Ascending aorta (tissue), 2 donors: ENCODE results near the gene TCOF1. TPM values are rescaled to one million over a fixed set of nuclear protein-coding genes. Genes with fewer than 3 reads are reported as not detected.

Experiments
- DNase-seq, 2 donors: peaks; one replicate each; pipeline ENCODE4 v3.0.0-alpha.2; 2019; ENCODE audit warnings: low spot score in 2 of 2
- H3K27ac ChIP-seq, 2 donors: fragments of 200-600 bp; sonication (generic); one replicate each; pipeline ENCODE4 v1.5.1; 2016 to 2017; ENCODE audit warnings: mild to moderate bottlenecking in 1 of 2
- H3K27me3 ChIP-seq: fragments of 200-600 bp; sonication (generic); one replicate; pipeline ENCODE4 v1.5.1; 2017
- H3K36me3 ChIP-seq, 2 donors: fragments of 200-600 bp; sonication (generic); one replicate each; pipeline ENCODE4 v1.5.1; 2016
- H3K4me1 ChIP-seq, 2 donors: fragments of 200-600 bp; sonication (generic); one replicate each; pipeline ENCODE4 v1.5.1; 2016 to 2017; ENCODE audit warnings: mild to moderate bottlenecking in 1 of 2
- H3K4me3 ChIP-seq, 2 donors: fragments of 200-600 bp; sonication (generic); one replicate each; pipeline ENCODE4 v1.5.1; 2016 to 2017; ENCODE audit warnings: mild to moderate bottlenecking in 1 of 2
- H3K9me3 ChIP-seq, 2 donors: fragments of 200-600 bp; sonication (generic); one replicate each; pipeline ENCODE4 v1.5.1; 2016
- intact Hi-C: fragments of 100-400 bp; cut with DNase I; formaldehyde crosslinking; loops from one replicate; pipeline ENCODE4 v1.15.1; 2023
- total RNA-seq: library from RNA; depleted of rRNA; stranded (reverse); fragments of >200 nt; gene quantifications from one replicate; pipeline ENCODE4 v1.1.0, GENCODE V29; 2016
- TF ChIP-seq, protein P1 (sequence below), 3 experiments: fragments of 200-600 bp in 2 of 3; fragments of 450-650 bp in 1 of 3; sonication (generic) in 2 of 3; IDR thresholded peaks; one replicate each; pipeline ENCODE4 v1.5.1; 2016 to 2019; ENCODE audit warnings: antibody characterized with exemption in 3 of 3, mild to moderate bottlenecking in 1 of 3, moderate library complexity in 1 of 3

Gene TCOF1
- total RNA-seq, 1 donor from 2014 or later, result 31.4 TPM

DNA sequence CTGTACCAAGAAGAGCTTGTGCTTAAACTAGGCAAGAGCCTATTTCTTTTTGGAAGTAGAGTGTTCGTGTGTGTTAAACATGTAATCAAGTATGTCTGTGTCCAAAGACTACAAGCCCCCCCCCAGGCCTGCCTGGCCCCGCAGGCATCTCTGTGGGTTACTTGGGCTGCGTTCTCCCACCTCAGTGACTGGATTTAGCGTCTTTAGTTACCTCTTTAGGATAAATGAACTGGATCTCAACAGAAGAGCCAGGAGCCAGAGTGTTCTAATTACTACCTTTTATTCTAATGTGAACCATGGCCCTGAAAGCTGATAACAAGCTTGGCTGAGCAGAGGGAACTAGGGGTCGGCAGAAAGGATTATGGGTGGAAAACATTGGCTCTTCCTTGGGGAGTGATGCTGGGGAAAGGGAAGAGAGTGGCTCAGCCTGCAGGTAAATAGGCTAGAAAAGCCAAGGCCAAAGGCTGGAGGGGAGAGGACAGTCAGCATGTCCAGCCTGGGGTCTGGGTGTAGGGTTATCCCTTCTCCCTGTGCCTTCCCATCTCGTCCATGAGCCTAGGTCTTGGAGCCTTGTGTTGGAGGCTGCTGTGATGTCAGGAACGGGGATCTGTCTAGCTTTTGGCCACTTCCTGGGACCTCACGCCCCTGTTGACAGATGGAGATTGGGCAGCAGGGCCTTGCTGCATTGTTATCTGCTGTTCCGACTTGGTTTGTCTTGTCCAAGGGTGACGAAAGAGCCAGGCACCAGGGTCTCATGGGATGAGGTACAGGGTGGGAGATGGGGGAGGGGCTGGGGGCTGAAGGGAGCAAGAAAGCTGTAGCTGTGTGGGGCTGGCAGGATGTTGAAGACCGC is 44.1 kb downstream of the TCOF1 start:
- no peak for DNase-seq
- H3K4me3 ChIP-seq, result no peak overlapping the region
- H3K27ac ChIP-seq, result no peak overlapping the region
- TF ChIP-seq, protein P1, sequence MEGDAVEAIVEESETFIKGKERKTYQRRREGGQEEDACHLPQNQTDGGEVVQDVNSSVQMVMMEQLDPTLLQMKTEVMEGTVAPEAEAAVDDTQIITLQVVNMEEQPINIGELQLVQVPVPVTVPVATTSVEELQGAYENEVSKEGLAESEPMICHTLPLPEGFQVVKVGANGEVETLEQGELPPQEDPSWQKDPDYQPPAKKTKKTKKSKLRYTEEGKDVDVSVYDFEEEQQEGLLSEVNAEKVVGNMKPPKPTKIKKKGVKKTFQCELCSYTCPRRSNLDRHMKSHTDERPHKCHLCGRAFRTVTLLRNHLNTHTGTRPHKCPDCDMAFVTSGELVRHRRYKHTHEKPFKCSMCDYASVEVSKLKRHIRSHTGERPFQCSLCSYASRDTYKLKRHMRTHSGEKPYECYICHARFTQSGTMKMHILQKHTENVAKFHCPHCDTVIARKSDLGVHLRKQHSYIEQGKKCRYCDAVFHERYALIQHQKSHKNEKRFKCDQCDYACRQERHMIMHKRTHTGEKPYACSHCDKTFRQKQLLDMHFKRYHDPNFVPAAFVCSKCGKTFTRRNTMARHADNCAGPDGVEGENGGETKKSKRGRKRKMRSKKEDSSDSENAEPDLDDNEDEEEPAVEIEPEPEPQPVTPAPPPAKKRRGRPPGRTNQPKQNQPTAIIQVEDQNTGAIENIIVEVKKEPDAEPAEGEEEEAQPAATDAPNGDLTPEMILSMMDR (IDR thresholded peaks at IDR 0.05), result no peak
- no peaks in the 10 kb centered on the region for H3K9me3 ChIP-seq
- peaks cover 31 to 59% of the 10 kb centered on the region in 2 donors for H3K36me3 ChIP-seq
- intact Hi-C loops, result no loop called here
- no peaks in the 10 kb centered on the region for H3K27me3 ChIP-seq
- H3K4me1 ChIP-seq, result no peaks in the 10 kb centered on the region

DNA sequence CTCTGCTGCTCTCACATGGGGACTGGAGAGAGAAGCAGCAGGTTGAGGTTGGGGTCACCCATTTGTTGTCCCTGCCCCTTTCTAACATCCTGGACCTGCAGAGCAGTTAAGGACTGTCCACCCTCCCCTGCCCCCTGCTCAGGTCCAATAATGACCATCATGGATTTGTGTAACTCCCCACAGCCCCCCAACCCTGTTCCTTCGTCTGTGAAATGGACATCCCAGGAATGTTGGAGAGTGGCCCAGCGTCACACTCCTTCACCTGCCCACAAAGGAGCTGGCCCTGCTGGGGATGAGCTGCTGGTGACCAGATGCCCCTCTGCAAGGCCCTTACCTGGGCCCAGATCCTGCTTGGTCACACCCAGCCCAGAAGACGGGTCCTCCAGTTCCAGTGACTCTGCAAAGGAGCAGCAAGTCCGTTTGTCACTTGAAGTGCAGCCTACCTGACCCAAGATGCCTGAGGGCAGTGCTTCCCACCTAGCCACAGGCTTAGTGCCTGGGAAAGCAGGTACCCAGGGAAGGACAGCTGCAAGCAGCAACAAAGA is 44.8 kb downstream of the TCOF1 start:
- Histone ChIP-seq H3K4me1 (no peaks in the 10 kb centered on the region), H3K27ac (no peak overlapping the region), H3K4me3 (no peak overlapping the region), H3K27me3 (no peaks in the 10 kb centered on the region), H3K9me3 (no peaks in the 10 kb centered on the region), H3K36me3 (peaks cover 29 to 54% of the 10 kb centered on the region in 2 donors)
- TF ChIP-seq, protein P1 (IDR thresholded peaks at IDR 0.05), result no peak
- no peak for DNase-seq
- intact Hi-C loops, result no loop called here

DNA sequence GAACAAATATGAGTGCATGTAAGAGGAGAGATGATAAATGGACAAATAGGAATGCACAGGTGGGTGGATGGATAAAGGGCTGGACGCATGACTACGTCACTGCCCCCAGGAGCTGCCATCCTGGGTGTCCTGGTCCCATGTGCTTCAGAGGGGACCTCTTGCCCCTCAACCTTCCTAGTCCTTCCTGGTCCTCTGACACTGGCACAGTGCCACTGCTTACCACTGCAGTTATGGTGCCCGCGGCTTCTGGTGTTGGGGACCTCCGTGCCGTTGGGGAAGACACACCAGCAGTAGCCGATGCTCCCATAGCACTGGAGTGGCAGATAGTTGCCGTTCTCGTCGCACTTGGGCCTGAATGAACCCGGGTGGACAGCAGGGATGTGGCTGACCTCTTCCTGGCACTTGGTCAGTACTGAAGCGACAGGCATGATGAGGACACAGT is 45.4 kb downstream of the TCOF1 start:
- Histone ChIP-seq H3K36me3 (peaks cover 25 to 52% of the 10 kb centered on the region in 2 donors), H3K27me3 (no peaks in the 10 kb centered on the region), H3K4me3 (no peak overlapping the region), H3K9me3 (no peaks in the 10 kb centered on the region), H3K4me1 (no peaks in the 10 kb centered on the region), H3K27ac (no peak overlapping the region)
- TF ChIP-seq, protein P1 (IDR thresholded peaks at IDR 0.05), result no peak
- intact Hi-C loops, result no loop called here
- DNase-seq, result no peak

DNA sequence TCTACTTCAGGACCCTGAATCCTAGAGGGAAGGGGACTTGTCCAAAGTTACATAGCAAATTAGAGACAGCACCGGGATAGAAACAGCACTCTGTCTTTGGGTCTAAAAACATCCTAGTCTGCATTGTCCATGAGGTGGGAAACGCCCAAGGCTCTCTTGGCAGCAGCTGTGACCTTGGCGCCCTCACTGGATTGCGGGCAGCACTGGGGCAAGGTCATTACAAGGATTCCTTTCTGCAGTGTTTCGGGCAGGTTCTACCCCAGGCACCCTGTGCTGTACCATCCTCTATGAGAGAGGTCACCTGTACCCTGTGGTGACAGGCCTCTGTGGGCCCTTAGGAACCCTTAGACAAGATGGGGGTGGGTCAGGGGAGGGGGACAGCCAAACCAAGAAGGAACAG is 46.6 kb downstream of the TCOF1 start:
- DNase-seq, result no peak
- Histone ChIP-seq H3K36me3 (peaks cover 21 to 43% of the 10 kb centered on the region in 2 donors), H3K27me3 (no peaks in the 10 kb centered on the region), H3K9me3 (no peaks in the 10 kb centered on the region), H3K4me1 (no peaks in the 10 kb centered on the region), H3K27ac (no peak overlapping the region), H3K4me3 (no peak overlapping the region)
- intact Hi-C loops, result no loop called here
- TF ChIP-seq, protein P1 (IDR thresholded peaks at IDR 0.05), result no peak

DNA sequence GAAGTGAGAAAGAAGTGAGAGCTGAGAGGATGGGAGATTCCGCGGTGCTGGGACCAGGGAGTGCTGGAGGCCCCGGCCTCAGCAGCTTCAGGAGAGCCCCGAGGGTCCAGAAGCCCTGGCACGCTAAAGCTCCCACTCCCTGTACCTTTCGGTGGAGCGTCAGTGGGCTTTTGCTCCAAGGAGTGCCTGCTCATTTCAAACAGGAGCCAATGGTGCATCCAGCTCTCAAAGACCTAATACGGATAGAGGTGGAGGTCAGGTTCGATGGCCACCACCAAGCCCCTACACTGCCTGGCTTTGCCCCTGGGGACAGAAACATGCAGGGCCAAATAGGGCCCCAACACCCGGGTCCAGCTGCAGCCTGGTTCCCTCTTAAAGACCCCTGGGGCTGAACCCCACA is 47.0 kb downstream of the TCOF1 start:
- TF ChIP-seq, protein P1 (IDR thresholded peaks at IDR 0.05), result no peak
- intact Hi-C loops, result no loop called here

More for the DNA sequence above, 47.0 kb downstream of the TCOF1 start:
- Histone ChIP-seq H3K27ac (no peak overlapping the region), H3K36me3 (peaks cover 21 to 39% of the 10 kb centered on the region in 2 donors), H3K4me1 (no peaks in the 10 kb centered on the region), H3K27me3 (no peaks in the 10 kb centered on the region), H3K9me3 (no peaks in the 10 kb centered on the region), H3K4me3 (no peak overlapping the region)
- DNase-seq, result no peak
